Measurements from ENCODE around the gene ZP4. TPM values are rescaled to one million over a fixed set of nuclear protein-coding genes. Genes with fewer than 3 reads are reported as not detected.

The ZP4 gene
- total and polyA plus RNA-seq, 2 of the 4 experiments (the other 2 are of a cell fraction): not detected

DNA sequence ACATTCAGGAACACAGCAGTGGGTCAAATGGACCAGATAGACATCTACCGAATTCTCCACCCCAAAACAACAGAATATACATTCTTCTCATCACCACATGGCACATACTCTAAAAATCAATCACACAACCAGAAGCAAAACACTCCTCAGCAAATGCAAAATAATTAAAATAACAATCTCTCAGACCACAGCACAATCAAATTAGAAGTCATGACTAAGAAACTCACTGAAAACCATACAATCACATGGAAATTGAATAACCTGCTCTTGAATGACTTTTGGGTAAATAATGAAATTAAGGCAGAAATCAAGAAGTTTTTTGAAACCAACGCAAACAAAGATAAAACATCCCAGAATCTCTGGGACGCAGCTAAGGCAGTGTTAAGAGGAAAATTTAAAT lies 49.2 kb downstream of the ZP4 start:
- Histone ChIP-seq H2BK120ac (ENCODE audit: low read depth, low read length) (no peak overlapping the region), H3K4me3 (ENCODE audit: insufficient read depth, low read depth, low read length) (no peak overlapping the region), H3K9me3 (ENCODE audit: control insufficient read depth, insufficient read depth, low read length) (peaks cover 6% of the 10 kb centered on the region; the same call in 1 of the 2 replicates), H2BK15ac (ENCODE audit: low read depth, low read length) (no peak overlapping the region), H2BK5ac (ENCODE audit: low read depth, low read length, poor library complexity, severe bottlenecking) (no peak overlapping the region), H3K27ac (ENCODE audit: insufficient read depth, low read length) (no peak overlapping the region), H3K4me2 (ENCODE audit: low read depth, low read length) (no peak overlapping the region), H4K20me1 (ENCODE audit: insufficient read depth, low read length) (no peaks in the 10 kb centered on the region), H4K5ac (ENCODE audit: low read depth, low read length) (no peak overlapping the region), H3K79me1 (ENCODE audit: low read depth in 1 of 2, low read length in 2 of 2) (no peaks in the 10 kb centered on the region), H2AK5ac (ENCODE audit: low read depth, low read length) (no peak overlapping the region), H3K4me1 (ENCODE audit: control insufficient read depth, insufficient read depth, low read length) (no peaks in the 10 kb centered on the region), H4K8ac (ENCODE audit: low read depth in 2 of 2, low read length in 2 of 2) (no peak overlapping the region), H4K91ac (ENCODE audit: insufficient read depth, low read depth, low read length) (no peak overlapping the region), H2AK9ac (replicated peaks; ENCODE audit: low read depth, low read length, poor library complexity) (no peak overlapping the region), H3K9me1 (ENCODE audit: insufficient read depth, low read length) (no peaks in the 10 kb centered on the region), H3K4ac (ENCODE audit: low read depth, low read length) (no peak overlapping the region), H3K27me3 (ENCODE audit: control insufficient read depth, insufficient read depth, low read length) (no peaks in the 10 kb centered on the region), H3K56ac (ENCODE audit: extremely low read depth, insufficient read depth, low read length) (no peak overlapping the region), H3K18ac (ENCODE audit: low read depth, low read length) (no peak overlapping the region), H3K14ac (replicated peaks; ENCODE audit: low read depth, low read length) (no peak overlapping the region), H2AFZ (replicated peaks; ENCODE audit: low read length, poor library complexity) (no peak overlapping the region), H3K36me3 (ENCODE audit: control insufficient read depth, insufficient read depth, low read length) (no peaks in the 10 kb centered on the region), H3K23ac (ENCODE audit: low read depth, low read length) (no peak overlapping the region), H2BK20ac (ENCODE audit: low read depth, low read length) (no peak overlapping the region), H3K9ac (ENCODE audit: low read depth, low read length) (no peak overlapping the region)
- BruUV-seq (replicated peaks): no TSS peak
- TF ChIP-seq CEBPB (IDR thresholded peaks at IDR 0.05; ENCODE audit: low read depth, low read length) (no peak), SMC3 (IDR thresholded peaks at IDR 0.05; ENCODE audit: low read depth, low read length) (no peak), MAZ (IDR thresholded peaks at IDR 0.05; ENCODE audit: borderline replicate concordance, low read depth, low read length) (no peak), RAD21 (IDR thresholded peaks at IDR 0.05; ENCODE audit: low read length) (no peak), MAFK (IDR thresholded peaks at IDR 0.05; ENCODE audit: low read depth, low read length) (no peak), CHD1 (IDR thresholded peaks at IDR 0.05; ENCODE audit: low read depth, low read length) (no peak), RFX5 (IDR thresholded peaks at IDR 0.05; ENCODE audit: low read depth, low read length) (no peak), MXI1 (IDR thresholded peaks at IDR 0.05; ENCODE audit: borderline replicate concordance, low read depth, low read length) (no peak), POLR2A (IDR thresholded peaks at IDR 0.05; ENCODE audit: low read depth, low read length) (no peak), NFE2L2 (IDR thresholded peaks at IDR 0.05; ENCODE audit: low read depth, low read length) (no peak), RCOR1 (IDR thresholded peaks at IDR 0.05; ENCODE audit: insufficient replicate concordance, low read length) (no peak), FOS (IDR thresholded peaks at IDR 0.05; ENCODE audit: low read depth, low read length) (no peak)
- TF ChIP-seq, protein P1, sequence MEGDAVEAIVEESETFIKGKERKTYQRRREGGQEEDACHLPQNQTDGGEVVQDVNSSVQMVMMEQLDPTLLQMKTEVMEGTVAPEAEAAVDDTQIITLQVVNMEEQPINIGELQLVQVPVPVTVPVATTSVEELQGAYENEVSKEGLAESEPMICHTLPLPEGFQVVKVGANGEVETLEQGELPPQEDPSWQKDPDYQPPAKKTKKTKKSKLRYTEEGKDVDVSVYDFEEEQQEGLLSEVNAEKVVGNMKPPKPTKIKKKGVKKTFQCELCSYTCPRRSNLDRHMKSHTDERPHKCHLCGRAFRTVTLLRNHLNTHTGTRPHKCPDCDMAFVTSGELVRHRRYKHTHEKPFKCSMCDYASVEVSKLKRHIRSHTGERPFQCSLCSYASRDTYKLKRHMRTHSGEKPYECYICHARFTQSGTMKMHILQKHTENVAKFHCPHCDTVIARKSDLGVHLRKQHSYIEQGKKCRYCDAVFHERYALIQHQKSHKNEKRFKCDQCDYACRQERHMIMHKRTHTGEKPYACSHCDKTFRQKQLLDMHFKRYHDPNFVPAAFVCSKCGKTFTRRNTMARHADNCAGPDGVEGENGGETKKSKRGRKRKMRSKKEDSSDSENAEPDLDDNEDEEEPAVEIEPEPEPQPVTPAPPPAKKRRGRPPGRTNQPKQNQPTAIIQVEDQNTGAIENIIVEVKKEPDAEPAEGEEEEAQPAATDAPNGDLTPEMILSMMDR (conservative IDR thresholded peaks at IDR 0.05; ENCODE audit: low read depth, low read length): no peak
- TF ChIP-seq, protein P2, sequence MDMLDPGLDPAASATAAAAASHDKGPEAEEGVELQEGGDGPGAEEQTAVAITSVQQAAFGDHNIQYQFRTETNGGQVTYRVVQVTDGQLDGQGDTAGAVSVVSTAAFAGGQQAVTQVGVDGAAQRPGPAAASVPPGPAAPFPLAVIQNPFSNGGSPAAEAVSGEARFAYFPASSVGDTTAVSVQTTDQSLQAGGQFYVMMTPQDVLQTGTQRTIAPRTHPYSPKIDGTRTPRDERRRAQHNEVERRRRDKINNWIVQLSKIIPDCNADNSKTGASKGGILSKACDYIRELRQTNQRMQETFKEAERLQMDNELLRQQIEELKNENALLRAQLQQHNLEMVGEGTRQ (IDR thresholded peaks at IDR 0.05; ENCODE audit: low read depth, low read length): no peak
- CTCF ChIA-PET: no interaction called here
- dilution Hi-C loops (cut with HindIII; ENCODE audit: low sequenced_read_pairs, unreplicated experiment) (no loop called here), in situ Hi-C loops (cut with MboI; ENCODE audit: low sequenced_read_pairs) (no loop called here), intact Hi-C loops (cut with micrococcal nuclease) (no loop called here)
- ATAC-seq (ENCODE audit: low read depth) (no peak), DNase-seq (no peak)
- WGBS, 2 experiments (ENCODE audit: extremely low coverage in 2 of 2, insufficient read length in 1 of 2): no CpG with 5 or more reads among the region's 3 CpGs
- POLR2A ChIA-PET (ENCODE audit: unreplicated experiment): no interaction called here

Data from IMR-90 (cell line).